Smooth muscle cell of the brain vasculature (primary cell): ENCODE results near the gene KIF25.
A peak's percentile ranks its signal among the peaks of the same experiment; 100 is the strongest.

Experiments
- DNase-seq: peaks from one replicate; pipeline ENCODE4 v3.0.0-alpha.2; 2012; ENCODE audit warnings: low read depth, low spot score

Gene KIF25

GRCh38 chr6:168049706-168050224 is 52.3 kb downstream of the KIF25 start:
- DNase-seq, result no peak

- no peak for DNase-seq
These were observed 52.9 kb downstream of the KIF25 start for GRCh38 chr6:168050225-168050880.

- no peak for DNase-seq
These were observed 53.6 kb downstream of the KIF25 start for GRCh38 chr6:168050881-168051586.

DNA sequence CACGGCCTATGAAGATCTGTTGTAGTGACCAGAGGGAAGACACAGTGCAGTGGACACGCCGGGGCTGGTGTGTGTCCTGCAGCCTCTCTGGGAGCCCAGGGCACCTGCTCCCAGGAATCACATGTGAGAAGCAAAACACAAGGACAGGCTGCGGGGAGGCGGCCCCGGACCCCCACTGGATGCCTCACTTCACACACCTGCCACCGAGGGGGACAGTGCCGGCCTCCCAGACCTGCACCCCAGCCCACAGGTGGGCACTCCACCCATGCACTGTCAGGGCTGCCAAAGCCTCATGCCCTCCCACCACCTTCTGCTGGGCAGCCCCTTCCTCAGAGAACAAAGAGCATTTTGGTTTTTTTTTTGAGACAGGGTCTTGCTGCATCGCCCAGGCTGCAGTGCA is 54.2 kb downstream of the KIF25 start:
- no peak for DNase-seq

DNA sequence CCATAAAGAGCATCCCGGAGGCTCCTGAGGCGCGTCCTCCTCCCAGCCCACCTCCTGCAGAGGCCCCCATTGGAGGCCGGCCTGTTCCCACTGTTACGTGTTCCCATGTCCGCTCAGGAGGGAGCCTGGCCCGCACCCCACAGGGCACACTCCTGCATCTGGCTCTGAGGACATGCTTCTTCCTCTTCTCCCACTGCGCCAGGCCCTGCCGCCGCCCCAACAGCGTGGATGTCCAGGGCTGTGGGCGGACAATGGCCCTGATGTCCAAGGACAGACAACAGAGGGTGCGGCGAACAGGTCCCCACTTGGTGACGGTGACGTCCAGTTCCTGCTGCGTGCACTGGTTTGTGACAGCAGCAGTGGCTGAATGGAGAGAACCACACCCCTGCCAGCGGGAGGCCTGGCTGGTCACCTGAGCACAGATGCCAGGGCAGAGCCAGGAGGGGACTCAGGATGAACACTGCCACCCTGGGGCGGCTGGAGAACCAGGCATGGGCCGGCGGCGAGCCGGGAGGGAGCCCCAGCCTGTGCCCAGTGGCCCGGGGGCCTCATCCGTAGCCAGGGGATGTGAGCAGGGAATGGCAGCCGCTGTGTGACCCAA is 54.9 kb downstream of the KIF25 start:
- no peak for DNase-seq

DNA sequence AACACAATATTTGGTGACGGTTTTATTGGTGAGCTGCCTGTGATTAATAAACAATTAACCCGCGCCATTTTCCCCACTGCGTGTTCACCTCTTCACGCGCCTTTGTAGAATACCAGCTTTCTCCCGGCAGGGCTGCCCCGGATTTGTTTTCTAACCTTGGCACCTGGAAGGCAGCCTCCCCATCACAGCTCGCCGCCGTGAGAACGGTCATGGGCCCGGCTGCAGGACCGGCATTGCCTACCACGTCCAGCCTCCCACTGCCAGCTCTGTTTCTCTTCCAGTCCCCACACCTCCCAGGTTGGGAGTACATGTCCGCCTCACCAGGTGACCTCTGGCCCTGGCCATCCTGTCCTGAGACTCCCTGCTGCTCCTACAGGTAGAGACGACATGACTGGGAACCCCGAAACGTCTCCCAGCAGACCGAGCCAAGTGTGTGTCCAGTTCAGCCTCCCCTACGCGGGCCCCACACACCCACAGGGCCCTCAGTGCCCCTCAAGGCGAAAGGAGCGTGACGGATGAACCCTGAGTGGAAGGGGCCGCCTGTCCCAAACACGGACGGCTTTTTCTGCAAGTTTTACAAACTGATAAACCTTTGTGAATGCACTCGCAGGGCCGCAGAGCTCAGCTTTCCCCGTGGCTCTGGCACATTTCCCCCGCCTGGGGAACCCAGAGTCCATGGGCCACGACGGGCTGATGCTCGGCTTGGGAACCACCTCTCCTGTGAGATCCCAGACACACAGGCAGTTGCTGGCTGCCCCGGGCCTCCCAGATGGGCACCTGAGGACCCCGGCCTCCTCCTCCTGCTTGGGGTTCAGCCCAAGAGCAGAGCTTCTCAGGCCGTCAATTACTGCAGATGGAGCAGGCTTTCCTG is 55.9 kb downstream of the KIF25 start:
- no peak for DNase-seq

- DNase-seq, result no peak
These were observed 56.5 kb downstream of the KIF25 start for GRCh38 chr6:168053957-168054471.

DNA sequence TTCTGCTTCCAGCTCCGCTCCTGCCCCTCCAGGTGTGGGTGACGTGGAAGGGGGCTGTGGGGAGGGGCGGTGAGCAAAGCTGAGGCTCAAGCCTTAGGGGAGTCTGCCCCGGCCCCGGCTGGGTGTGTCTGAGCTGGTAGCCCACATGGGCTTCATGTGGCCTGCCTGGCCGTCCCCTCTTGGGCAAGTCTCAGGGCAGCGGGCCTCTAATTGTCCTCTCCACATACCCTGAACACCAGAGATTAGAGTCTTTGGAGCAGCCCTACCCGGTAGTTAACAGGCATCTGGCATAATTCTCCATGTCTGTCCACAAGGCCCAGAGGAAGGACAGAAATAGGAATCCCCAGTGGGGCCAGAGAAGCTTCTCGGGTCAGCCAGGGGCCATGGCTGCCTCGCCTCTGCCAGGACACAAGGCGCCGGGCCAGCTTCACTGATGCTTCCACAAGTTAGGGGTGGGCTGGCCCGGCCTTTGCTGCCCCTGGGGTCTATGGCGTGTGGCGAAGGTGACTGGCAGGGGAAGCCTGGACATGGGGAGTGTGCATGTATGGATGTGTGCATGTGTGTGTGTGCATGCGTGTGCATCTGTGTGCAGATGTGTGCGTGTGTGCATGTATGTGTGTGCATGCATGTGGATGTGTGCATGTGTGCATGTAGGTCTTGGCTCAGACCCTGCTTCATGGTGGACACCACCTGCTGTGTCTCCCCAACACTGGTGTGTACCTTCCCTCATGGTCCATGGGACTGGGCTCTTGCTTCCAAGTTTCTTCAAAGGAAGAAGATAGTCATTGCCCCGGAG is 57.5 kb downstream of the KIF25 start:
- DNase-seq, result no peak

- DNase-seq, result no peak
These were observed 58.4 kb downstream of the KIF25 start for GRCh38 chr6:168055696-168056489.

DNA sequence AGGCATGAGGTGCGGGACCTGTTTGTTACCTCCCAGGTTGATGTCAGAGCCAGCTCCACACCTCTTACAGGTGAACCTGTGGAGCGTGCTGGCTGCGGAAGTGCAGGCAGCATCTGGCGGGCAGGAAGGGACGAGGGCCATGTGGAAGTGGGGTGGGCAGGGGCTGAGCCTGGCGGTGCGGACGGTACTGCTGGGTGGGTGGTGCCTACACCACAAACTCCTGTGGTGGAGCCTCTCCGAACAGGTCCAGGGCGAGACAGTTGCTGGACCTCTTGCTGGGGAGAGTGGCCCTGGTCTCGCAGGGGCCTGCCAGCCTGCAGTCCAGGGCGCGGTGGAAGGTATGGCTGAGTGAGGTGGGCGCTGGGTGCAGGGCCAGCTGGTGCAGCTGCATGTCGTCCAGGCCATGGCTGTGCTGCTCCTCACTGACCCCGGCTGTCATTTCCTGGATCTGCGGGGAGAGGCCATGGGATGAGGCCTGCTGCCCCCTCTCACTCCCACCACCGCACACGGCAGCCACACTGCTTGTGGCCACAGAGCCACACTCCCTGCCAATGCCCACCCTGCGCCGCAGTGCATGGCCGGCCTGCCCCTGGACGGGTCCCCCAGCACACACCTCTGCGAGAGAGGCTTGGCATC is 59.5 kb downstream of the KIF25 start:
- no peak for DNase-seq

DNA sequence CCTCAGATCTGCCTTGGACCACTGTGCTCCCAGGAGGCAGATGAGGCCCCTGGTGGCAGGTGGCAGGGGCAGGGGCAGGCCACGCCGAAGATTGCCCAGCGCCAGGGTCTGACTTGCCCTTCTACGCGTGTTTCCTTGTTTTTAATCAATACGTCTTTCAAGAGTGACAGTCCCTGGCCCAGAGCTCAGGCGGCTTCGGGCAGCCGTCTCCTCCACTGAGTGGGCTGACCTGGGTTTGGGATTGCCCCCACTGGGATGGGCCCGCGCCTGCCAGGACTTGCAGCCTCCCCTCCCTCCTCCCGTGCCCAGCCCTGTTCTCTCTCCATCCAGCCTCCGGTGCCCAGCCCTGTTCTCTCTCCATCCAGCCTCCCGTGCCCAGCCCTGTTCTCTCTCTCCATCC is 60.4 kb downstream of the KIF25 start:
- DNase-seq, result no peak

- DNase-seq, result no peak
These were observed 61.5 kb downstream of the KIF25 start for GRCh38 chr6:168058691-168059551.

GRCh38 chr6:168060521-168060931 is 63.1 kb downstream of the KIF25 start:
- peak; percentile 17 for DNase-seq

DNA sequence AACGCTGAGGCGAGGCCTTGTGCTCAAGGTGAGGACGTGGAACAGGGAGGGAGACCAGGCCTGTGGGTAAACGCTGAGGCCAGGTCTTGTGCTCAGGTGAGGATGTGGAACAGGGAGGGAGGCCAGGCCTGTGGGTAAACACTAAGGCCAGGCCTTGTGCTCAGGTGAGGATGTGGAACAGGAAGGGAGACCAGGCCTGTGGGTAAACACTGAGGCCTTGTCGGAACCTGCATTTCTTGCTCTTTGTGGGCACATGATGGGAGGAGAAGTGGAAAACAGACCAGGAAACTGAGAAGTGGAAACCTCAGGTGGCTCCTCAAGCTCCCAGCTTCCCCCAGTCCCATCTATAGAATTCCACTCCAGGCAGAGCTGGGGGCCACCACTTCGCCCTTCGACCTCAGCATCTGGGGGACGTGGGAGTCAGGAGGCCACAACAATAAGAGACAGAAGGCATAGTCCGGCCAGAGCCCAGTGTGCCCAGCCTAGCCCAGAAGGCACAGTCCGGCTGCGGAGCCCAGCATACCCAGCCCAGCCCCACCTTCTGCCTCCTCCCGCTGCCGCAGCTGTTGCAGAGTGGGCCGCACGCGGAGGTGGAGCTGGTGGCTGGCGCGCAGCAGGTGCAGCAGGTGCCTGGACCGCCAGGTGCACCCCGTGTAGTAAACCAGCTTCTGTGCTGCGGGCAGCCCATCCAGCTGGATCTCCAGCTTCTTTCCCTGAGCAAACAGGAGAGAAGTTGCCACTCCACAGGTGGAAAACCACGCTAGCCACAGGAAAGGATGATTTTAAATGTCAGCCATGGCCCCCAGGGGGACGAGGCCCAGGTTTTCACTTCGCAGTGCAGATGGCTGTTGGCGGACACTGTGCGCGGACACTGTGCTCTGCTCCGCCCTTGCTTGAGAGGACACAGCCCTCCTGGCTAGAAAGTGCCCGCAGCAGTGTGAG is 64.1 kb downstream of the KIF25 start:
- DNase-seq, result no peak

DNA sequence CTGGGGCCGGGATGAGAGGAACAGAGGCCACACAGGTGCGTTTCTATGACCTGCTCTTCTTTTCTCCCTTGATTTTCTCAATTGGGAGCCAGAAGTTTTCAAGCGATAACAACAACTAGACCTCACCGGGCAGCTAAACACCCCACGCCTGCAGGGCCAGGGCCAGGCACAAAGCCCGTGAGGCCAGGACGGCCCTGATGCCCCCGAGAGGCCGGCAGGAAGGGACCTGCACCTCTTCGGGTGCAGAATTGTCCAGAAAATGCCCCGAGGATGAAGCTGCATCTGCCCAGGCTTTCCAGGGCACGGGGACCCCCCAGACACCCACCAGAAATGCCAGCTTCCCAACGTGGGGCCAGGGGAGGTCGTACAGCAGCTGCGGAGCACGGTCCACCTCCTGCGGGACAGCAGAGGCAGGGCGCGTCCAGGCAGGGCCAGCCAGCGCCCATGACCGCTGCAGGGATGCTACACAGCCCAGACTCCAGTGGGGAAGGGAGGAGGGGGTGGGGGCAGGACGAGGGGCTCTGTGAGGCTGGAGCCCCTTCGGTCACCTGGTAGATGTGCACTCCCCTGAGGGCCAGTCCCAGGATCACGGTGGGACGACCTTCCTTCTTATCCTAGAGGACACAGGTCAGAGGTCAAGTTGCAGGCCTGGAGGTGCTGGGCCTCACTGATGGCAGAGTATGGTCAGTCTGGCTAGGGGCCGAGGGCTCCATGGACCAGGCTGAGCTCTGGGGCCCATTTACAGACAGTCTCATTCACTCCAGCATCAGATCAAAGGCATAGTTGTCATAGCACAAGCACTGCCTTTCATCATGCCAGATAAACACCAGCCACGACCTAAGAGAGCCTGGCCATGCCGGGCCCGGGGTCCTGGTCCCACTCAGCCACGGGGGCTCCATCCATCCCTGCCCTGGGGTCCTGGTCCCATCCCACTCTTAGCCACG is 65.1 kb downstream of the KIF25 start:
- DNase-seq, result no peak

DNA sequence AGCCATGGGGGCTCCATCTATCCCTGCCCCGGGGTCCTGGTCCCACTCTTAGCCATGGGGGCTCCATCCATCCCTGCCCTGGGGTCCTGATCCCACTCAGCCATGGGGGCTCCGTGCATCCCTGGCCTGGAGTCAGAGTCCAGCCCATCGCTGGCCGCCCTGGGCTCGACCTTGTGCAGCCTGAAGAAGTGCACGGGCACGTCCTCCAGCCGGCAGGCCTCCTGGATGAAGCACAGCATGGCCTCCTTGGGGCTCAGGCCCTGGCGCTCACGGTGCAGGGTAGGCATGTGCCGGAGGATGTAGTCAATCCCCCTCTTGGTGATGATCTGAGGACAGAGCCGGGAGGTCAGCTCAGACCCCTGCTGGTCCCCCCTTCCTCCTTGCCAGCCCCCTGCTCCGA is 66.0 kb downstream of the KIF25 start:
- DNase-seq, result no peak
